Suppressor macrophage treated with lipopolysaccharide for 4 hours (primary cell): Measurements from ENCODE around the gene CD200R1.

Experiments used
- DNase-seq: peaks from one replicate; pipeline ENCODE4 v3.0.0-alpha.2; 2020

The CD200R1 gene

GRCh38 chr3:112884678-112885290, 90.1 kb downstream of the CD200R1 start:
- no peak for DNase-seq

GRCh38 chr3:112881891-112882290, 93.0 kb downstream of the CD200R1 start:
- DNase-seq, result no peak

GRCh38 chr3:112875561-112875960, 99.3 kb downstream of the CD200R1 start:
- peak; percentile 31 for DNase-seq

- DNase-seq, result peak; percentile 45
These were observed 100.2 kb downstream of the CD200R1 start for GRCh38 chr3:112874725-112875124.

- peak; percentile 78 for DNase-seq
These were observed 101.3 kb downstream of the CD200R1 start for GRCh38 chr3:112873632-112874031.

- no peak for DNase-seq
These were observed 103.2 kb downstream of the CD200R1 start for GRCh38 chr3:112871735-112872134.
